Measurements from ENCODE around the gene ZNF486.

DNA sequence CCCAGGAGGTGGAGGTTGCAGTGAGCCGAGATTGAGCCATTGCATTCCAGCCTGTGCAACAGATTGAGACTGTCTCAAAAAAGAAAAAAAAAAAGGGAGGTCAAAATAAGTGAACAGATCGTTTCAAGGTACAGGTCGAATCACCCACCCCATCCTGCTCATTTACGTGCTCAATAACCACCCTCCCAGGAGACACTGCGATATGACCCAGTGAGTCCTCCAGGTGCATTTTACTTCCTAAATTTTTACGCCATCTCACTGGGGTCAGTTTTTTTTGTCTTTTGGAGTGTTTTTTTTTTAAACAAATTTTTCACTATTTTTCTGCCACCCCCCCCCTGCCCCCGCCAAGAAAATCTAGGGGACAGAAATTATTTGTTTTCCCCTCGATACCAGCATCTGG lies 68.1 kb downstream of the ZNF486 start:
- TF ChIP-seq, protein P1, sequence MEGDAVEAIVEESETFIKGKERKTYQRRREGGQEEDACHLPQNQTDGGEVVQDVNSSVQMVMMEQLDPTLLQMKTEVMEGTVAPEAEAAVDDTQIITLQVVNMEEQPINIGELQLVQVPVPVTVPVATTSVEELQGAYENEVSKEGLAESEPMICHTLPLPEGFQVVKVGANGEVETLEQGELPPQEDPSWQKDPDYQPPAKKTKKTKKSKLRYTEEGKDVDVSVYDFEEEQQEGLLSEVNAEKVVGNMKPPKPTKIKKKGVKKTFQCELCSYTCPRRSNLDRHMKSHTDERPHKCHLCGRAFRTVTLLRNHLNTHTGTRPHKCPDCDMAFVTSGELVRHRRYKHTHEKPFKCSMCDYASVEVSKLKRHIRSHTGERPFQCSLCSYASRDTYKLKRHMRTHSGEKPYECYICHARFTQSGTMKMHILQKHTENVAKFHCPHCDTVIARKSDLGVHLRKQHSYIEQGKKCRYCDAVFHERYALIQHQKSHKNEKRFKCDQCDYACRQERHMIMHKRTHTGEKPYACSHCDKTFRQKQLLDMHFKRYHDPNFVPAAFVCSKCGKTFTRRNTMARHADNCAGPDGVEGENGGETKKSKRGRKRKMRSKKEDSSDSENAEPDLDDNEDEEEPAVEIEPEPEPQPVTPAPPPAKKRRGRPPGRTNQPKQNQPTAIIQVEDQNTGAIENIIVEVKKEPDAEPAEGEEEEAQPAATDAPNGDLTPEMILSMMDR (IDR thresholded peaks at IDR 0.05) = no peak
- TF ChIP-seq POLR2A (IDR thresholded peaks at IDR 0.05) = no peak

Data from right lobe of liver (tissue), 4 donors.